CD4-positive, alpha-beta T cell treated with Interleukin-17A for 1 hour (primary cell): ENCODE measurements around the gene SLC22A17.
"Not testable (repeated sequence)": the region's sequence is repeated elsewhere in the genome, so short reads cannot be mapped to it uniquely, and the experiment has no call there.

Experiments
- DNase-seq: peaks from one replicate; pipeline ENCODE4 v3.0.0-alpha.2; 2020

SLC22A17 gene

GRCh38 chr14:23327947-23328744, 24.5 kb downstream of the SLC22A17 start:
- peak; percentile 79 for DNase-seq

- DNase-seq = no peak
Measured at GRCh38 chr14:23326491-23327332, 26.0 kb downstream of the SLC22A17 start.

- DNase-seq = not testable (repeated sequence)
Measured at GRCh38 chr14:23325746-23326145, 26.9 kb downstream of the SLC22A17 start.

- no peak for DNase-seq
Measured at GRCh38 chr14:23324993-23325392, 27.7 kb downstream of the SLC22A17 start.

- no peak for DNase-seq
Measured at GRCh38 chr14:23324455-23324846, 28.2 kb downstream of the SLC22A17 start.

GRCh38 chr14:23323838-23324454, 28.7 kb downstream of the SLC22A17 start:
- DNase-seq = no peak

GRCh38 chr14:23322568-23323517, 29.8 kb downstream of the SLC22A17 start:
- no peak for DNase-seq

- peak; percentile 50 for DNase-seq
Measured at GRCh38 chr14:23321572-23322547, 30.8 kb downstream of the SLC22A17 start.

GRCh38 chr14:23320584-23321571, 31.8 kb downstream of the SLC22A17 start, which contains the start of gene PABPN1:
TSS of gene PABPN1 (plus strand) at chr14:23321457. CDS start at chr14:23321470, 13 bp downstream.
- DNase-seq = peak; percentile 100

- DNase-seq = no peak
Measured at GRCh38 chr14:23319746-23320583, 32.7 kb downstream of the SLC22A17 start.

- DNase-seq = no peak
Measured at GRCh38 chr14:23316300-23316699, 36.4 kb downstream of the SLC22A17 start.

- DNase-seq = no peak
Measured at GRCh38 chr14:23310546-23310945, 42.1 kb downstream of the SLC22A17 start.

GRCh38 chr14:23308721-23309445, 43.8 kb downstream of the SLC22A17 start:
- DNase-seq = no peak

GRCh38 chr14:23307687-23308644, 44.7 kb downstream of the SLC22A17 start:
- DNase-seq = no peak

GRCh38 chr14:23307146-23307530, 45.5 kb downstream of the SLC22A17 start:
- DNase-seq = no peak

- no peak for DNase-seq
Measured at GRCh38 chr14:23306412-23307145, 46.1 kb downstream of the SLC22A17 start, which contains the start of gene BCL2L2. TSS of gene BCL2L2 (plus strand) at chr14:23306833. CDS start at chr14:23307768, 935 bp downstream.
